GM18517 (cell line): Measurements from ENCODE around the gene DIPK1B.

Source experiments
- ATAC-seq: cut with Tn5 transposase; IDR thresholded peaks from one replicate; pipeline ENCODE4 v1.9.1; 2021; ENCODE audit warnings: mild to moderate bottlenecking, moderate library complexity; ENCODE audit not compliant: unreplicated experiment

DIPK1B gene

DNA sequence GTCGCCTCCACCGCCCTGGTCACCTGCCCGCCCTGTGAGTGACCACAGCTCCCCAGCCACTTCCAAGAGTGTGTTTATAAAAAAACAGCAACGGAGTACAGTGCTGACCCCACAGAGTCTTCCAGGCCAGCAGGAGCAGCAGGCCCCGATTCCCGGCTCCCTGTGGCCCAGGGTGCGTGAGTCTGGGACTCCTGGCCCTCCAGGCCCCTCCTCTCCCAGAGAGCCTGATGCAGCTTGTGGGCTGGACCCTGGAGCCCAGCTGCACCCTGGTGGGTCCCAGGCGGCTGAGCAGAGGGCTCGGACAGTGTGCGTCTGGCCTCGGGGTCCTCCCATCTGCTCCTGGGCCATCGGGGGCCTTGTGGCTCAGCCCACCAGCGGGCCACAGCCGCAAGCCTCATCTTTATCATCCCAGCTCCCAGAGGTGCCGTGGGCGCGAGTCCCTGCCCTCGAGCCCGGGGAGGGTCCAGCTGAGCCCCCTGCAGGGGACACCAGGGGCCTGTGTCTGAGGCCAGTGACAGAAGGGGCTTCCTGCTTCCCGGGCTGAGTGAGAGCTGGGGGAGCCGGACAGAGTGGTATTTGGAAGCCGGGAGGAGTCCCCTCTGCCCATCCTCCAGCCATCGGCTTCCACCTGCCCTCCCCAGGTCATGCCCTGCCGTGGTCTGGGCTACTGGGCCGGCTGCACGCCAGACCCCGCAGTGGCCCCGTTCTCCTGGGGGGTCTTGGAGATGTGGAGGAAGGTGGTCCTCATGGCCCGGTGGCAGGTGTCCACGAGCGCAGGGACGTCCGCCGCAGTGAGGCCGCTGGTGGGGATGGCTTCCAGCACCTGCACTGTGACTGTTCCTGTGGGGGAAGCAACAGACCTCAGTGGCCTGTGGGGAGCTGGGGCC, 39.0 kb upstream of the DIPK1B start:
- no peak for ATAC-seq

DNA sequence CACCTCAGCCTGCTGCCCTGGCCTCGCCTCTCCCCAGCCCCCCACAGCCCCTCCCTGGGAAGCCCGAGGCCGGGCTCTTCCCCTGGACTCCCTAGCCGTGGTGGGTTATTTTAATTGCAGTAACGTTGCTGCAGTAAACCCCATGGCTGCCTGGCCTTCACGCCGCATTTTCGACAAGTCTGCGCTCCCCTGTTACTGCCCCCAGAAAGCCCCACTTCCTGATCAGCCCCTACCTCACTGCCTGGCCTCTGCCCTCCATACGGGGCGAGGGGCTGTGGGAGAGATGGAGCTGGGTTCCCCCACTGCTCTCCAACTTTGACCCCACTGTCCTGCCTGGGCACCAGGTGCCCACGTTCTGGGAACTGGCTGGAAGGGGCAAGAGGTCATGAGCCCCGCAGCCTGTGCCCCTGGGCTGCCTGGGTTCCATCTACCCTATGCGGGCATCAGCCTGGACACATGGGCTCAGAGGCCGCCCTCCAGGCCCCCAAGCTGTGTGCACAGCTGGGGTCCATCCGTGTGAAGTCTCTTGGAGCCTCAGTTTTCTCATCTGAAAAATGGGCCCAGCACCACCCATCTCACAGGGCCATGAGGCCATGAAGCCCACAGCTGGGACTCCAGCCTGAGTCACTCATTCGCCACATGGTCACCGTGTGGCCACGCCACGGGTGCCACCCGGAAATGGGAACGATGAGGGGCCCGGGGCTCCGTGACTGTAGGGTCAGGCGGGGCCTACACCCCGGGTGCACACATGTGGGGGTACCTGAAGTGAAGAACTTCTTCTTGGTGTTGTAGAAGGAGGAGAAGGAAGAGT, 38.2 kb upstream of the DIPK1B start:
- no peak for ATAC-seq

- no peak for ATAC-seq
These were observed 37.5 kb upstream of the DIPK1B start for GRCh38 chr9:136674786-136675349.

DNA sequence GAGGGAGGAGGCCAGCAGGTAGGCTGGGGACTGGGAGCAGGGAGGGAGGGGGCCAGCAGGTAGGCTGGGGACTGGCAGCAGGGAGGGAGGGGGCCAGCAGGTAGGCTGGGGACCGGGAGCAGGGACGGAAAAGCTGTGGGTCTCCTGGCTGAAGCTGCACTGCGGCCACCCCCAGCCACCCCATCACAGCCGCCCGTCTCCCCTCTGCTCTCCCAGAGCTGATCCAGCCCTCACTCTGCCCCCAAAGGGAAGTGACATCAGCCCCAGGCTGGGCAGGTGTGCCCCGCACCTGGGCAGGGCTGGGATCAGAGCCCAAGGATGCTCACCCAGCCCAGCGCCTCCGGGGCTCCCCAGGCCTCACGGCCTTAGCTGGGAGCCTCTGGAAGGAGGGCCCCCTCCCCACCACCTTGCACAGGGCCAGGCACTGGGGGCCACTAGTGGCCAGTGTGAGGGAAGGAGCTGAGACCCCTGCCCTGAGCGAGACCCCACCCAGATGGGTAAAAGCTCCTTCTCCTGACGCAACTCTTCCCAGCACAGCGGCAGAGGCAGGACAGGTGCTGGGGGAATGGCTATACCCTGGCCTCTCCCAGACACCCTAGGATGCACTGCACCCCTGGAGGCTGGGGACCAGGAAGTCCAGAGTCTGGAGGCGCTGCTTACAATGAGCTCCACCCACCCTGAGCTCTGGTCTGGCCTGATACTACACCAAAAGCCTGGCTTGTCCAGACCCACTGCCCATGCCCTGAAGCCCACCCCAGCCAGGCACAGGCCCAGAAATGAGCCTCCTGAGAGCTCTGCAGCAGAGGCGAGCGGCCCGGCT, 36.7 kb upstream of the DIPK1B start:
- ATAC-seq = no peak

GRCh38 chr9:136676297-136676794, 36.0 kb upstream of the DIPK1B start:
- ATAC-seq = no peak

DNA sequence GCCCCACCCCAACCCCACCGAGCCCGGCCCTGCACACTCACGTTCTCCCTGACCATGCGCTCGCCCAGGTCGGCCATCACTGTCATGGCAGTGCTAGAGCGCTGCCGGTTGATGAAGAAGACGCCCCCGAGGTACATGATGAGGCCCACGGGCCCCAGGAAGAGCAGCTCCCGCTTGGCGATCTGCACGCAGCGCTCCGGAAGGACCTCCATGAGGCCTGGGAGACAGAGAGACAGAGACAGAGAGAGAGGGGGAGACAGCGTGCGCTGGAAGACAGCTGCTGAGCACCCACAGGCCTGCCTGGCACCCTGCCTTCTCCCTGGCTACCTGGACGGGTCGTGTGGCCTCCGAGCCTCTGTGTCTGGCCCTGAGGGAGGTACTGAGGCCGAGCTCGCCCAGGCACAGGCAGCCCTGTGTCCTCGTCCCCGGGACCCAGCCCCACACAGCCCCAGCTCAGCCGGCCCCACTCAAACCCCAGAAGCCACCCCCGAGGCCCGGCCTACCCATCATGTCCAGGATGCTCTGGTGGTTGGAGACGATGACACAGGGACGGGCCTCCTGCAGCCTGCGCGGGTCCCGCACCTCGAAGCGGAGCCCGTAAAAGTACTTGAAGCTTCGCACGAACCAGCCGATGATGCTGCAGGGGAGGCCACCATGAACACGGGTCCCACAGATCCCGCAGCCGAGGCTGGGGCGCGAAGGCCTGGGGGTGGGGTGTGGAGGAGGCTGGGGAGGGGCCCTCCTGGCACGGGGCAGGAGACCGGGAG, 35.3 kb upstream of the DIPK1B start:
- ATAC-seq = no peak

DNA sequence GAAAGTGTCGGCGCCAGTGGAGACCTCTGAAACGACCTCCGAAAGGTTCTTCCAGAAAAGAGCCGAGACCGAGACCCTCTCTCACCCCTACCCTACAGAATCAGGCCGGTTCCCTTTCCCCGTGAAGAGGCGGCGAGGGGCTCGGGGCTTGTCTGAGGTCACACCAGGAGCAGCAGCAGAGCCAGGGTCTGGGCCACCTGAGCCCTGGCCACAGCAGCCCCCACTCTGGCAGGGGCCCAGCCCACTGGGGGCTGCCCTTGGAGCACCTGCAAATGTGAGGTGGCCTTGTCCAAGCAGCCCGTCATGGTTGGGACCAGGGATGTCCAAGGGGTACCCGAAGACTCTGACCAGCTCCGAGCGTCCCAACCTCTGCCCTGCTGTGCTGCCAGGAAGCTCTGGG, 34.3 kb upstream of the DIPK1B start:
- ATAC-seq = no peak

DNA sequence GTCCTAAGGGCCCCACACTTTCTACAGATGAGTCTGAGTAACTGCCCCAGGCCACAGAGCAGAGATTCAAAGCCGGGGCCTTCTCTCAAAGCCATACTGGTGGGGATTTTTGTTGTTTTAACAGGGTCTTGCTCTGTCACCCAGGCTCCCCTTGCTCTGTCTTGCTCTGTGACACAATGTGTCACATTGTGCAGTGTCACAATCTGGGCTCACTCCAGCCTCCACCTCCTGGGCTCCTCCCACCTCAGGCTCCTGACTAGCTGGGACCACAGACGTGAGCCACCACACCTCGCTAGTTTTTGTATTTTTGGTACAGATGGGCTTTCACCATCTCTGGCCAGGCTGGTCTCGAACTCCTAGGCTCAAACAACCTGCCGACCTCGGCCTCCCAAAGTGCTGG, 33.7 kb upstream of the DIPK1B start:
- no peak for ATAC-seq

- no peak for ATAC-seq
These were observed 32.9 kb upstream of the DIPK1B start for GRCh38 chr9:136679431-136679941.

- ATAC-seq = no peak
These were observed 31.3 kb upstream of the DIPK1B start for GRCh38 chr9:136681029-136681428.

- no peak for ATAC-seq
These were observed 30.2 kb upstream of the DIPK1B start for GRCh38 chr9:136681945-136682699.

GRCh38 chr9:136682710-136683109, 29.7 kb upstream of the DIPK1B start:
- no peak for ATAC-seq

DNA sequence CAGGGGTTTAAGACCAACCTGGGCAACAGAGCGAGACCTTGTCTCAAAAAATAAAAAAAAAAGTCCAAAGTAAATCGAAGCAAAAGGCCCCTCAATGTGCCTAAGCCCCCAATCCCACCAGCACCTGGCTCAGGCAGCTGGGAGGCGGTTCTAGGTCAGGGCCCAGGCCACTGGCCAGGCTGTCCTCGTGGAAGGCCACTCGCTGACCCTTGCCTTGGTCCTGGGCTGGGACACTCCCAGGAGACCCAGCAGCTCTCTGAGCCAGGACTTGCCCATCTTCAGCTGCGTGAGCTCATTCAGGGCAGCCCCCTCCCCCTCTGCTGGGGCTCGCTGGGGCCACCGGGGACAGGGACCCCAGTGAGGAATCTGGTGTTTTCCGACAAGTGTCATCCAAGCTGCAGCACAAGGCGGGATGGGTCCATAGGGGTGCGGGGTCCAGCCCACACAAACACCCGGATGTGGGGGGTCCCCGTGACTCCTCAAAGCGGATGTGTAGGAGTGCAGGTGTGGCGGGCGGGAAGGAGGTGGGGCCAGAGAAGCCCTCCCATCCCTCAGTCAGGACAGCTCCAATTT, 29.1 kb upstream of the DIPK1B start:
- ATAC-seq = no peak

DNA sequence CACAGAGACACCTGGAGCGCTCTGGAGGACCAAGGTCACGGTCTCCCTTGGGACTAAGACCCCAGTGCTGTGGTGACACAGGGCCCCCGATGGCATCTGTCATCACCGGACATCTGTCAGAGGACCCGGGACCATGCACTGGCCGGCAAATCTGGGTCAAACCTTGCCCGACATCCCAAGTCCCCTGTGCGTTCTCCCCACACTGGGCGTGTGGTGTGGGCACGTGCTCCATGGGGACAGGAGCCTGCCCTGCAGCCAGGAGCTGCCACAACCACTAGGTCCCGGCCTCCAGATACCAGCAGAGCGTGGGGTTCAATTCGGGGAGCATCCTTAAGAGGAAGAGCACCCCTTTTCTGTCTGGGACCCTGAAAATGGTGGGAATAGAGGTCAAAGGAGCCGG, 28.6 kb upstream of the DIPK1B start:
- no peak for ATAC-seq

GRCh38 chr9:136684339-136684738, 28.0 kb upstream of the DIPK1B start:
- no peak for ATAC-seq

DNA sequence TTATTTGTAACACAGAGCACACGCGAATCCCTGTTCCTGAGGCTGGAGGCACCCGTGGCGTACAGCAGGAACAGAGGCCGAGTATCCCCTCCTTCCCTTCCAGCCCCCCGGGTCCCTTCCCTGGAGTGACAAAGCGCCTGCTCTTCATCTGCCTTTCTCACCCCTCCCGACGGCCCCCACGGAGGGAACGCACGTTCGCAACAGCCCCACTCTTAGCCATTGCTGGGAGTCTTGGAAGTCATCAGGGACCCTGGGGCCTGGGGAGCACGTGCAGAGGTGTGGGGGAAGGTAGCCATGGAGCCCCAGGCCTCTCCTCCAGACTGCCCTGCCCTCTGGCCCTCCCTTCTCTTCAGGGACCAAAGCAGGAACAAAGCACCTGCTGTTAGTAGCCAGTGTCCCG, 27.6 kb upstream of the DIPK1B start:
- no peak for ATAC-seq

- ATAC-seq = no peak
These were observed 27.2 kb upstream of the DIPK1B start for GRCh38 chr9:136685216-136685615.

- no peak for ATAC-seq
These were observed 26.4 kb upstream of the DIPK1B start for GRCh38 chr9:136685790-136686533.
